Immature natural killer cell (primary cell): ENCODE results near the gene HTR7. TPM values are rescaled to one million over a fixed set of nuclear protein-coding genes. Genes with fewer than 3 reads are reported as not detected.

Source experiments
- DNase-seq, 3 donors: peaks; one replicate each; pipeline ENCODE4 v3.0.0; 2022; ENCODE audit warnings: mixed read lengths in 1 of 3
- H3K27ac Mint-ChIP-seq, 6 donors: one replicate each; pipeline ENCODE4 v1.8.0; 2020; ENCODE audit warnings: mixed read lengths in 6 of 6, mild to moderate bottlenecking in 5 of 6, inconsistent platforms in 4 of 6, moderate library complexity in 3 of 6
- H3K27me3 Mint-ChIP-seq, 3 donors: one replicate each; pipeline ENCODE4 v1.8.0; 2020 to 2021; ENCODE audit warnings: low read depth in 3 of 3, mild to moderate bottlenecking in 3 of 3, mixed read lengths in 3 of 3, moderate library complexity in 3 of 3, inconsistent platforms in 1 of 3
- H3K36me3 Mint-ChIP-seq, 3 donors: one replicate each; pipeline ENCODE4 v1.8.0; 2020; ENCODE audit warnings: mixed read lengths in 3 of 3, inconsistent platforms in 2 of 3, mild to moderate bottlenecking in 2 of 3
- H3K4me1 Mint-ChIP-seq, 2 donors: one replicate each; pipeline ENCODE4 v1.8.0; 2020; ENCODE audit warnings: inconsistent platforms in 2 of 2, mild to moderate bottlenecking in 2 of 2, mixed read lengths in 2 of 2, moderate library complexity in 1 of 2
- H3K4me3 Mint-ChIP-seq, 5 donors: one replicate each; pipeline ENCODE4 v1.8.0; 2020; ENCODE audit warnings: mild to moderate bottlenecking in 5 of 5, mixed read lengths in 5 of 5, inconsistent platforms in 3 of 5, moderate library complexity in 3 of 5
- H3K9me3 Mint-ChIP-seq, 6 donors: one replicate each; pipeline ENCODE4 v1.8.0; 2020; ENCODE audit warnings: mild to moderate bottlenecking in 6 of 6, mixed read lengths in 6 of 6, inconsistent platforms in 4 of 6, moderate library complexity in 3 of 6
- polyA plus RNA-seq, 3 donors: library from polyadenylated mRNA; unstranded; fragments of 300-500 nt; fragmentation: Illumina TruSeq; gene quantifications; one replicate each; pipeline ENCODE4 v1.2.3, GENCODE V29; 2021

Gene HTR7
- polyA plus RNA-seq, 3 donors from 2014 or later: 0.61 to 2.3 TPM; not detected in 1

GRCh38 chr10:90871766-90872647 lies 14.2 kb upstream of the HTR7 start, which contains the start of gene RPP30:
RPP30 (plus strand) TSS chr10:90871974; CDS start chr10:90871987, 13 bp downstream.
- Mint-ChIP-seq H3K27ac (peak within 1 kb of the TSS; percentile 66 to 88 (median 82)), H3K4me3 (peak within 1 kb of the TSS; percentile 94 to 97 (median 95)), H3K9me3 (no peaks in the 10 kb centered on the region), H3K36me3 (peaks cover 3 to 10% (median 8%) of the 10 kb centered on the region in 3 donors), H3K27me3 (peaks cover 0 to 18% (median 9%) of the 10 kb centered on the region in 3 donors), H3K4me1 (peaks cover 30 to 42% of the 10 kb centered on the region in 2 donors)
- peak; percentile 71 to 75 (median 73) for DNase-seq

GRCh38 chr10:90871279-90871765 lies 13.5 kb upstream of the HTR7 start:
- Mint-ChIP-seq H3K9me3 (no peaks in the 10 kb centered on the region), H3K4me3 (peak overlapping the region; percentile 94 to 97 (median 95)), H3K4me1 (peaks cover 30 to 42% of the 10 kb centered on the region in 2 donors), H3K27ac (peak overlapping the region in 3 of 6 donors; percentile 73 to 88 (median 85)), H3K36me3 (peaks cover 3 to 5% (median 4%) of the 10 kb centered on the region in 3 donors), H3K27me3 (peaks cover 0 to 25% (median 12%) of the 10 kb centered on the region in 3 donors)
- DNase-seq: peak in 2 of 3 donors; percentile 13 to 21

GRCh38 chr10:90866050-90866598 lies 8.3 kb upstream of the HTR7 start:
- Mint-ChIP-seq H3K4me1 (peaks cover 2 to 9% of the 10 kb centered on the region in 2 donors), H3K27ac (no peak overlapping the region), H3K36me3 (no peaks in the 10 kb centered on the region), H3K9me3 (no peaks in the 10 kb centered on the region), H3K27me3 (peaks cover 0 to 33% (median 16%) of the 10 kb centered on the region in 3 donors), H3K4me3 (no peak overlapping the region)
- DNase-seq: no peak

GRCh38 chr10:90865401-90865800 lies 7.6 kb upstream of the HTR7 start:
- H3K27ac Mint-ChIP-seq: no peak overlapping the region
- peaks cover 0 to 1% of the 10 kb centered on the region in 2 donors for H3K4me1 Mint-ChIP-seq
- H3K9me3 Mint-ChIP-seq: no peaks in the 10 kb centered on the region
- DNase-seq: no peak
- H3K36me3 Mint-ChIP-seq: no peaks in the 10 kb centered on the region
- peaks cover 2 to 31% (median 16%) of the 10 kb centered on the region in 3 donors for H3K27me3 Mint-ChIP-seq
- H3K4me3 Mint-ChIP-seq: no peak overlapping the region

- H3K9me3 Mint-ChIP-seq: no peaks in the 10 kb centered on the region
- no peak for DNase-seq
- H3K4me1 Mint-ChIP-seq: peaks cover 5 to 6% of the 10 kb centered on the region in 2 donors
- no peak overlapping the region for H3K27ac Mint-ChIP-seq
- H3K4me3 Mint-ChIP-seq: no peak overlapping the region
- H3K27me3 Mint-ChIP-seq: peaks cover 4 to 26% (median 11%) of the 10 kb centered on the region in 3 donors
- no peaks in the 10 kb centered on the region for H3K36me3 Mint-ChIP-seq
Observed at GRCh38 chr10:90862908-90863514, 5.2 kb upstream of the HTR7 start.

GRCh38 chr10:90860790-90861189 lies 3.0 kb upstream of the HTR7 start:
- H3K4me1 Mint-ChIP-seq: peaks cover 8 to 12% of the 10 kb centered on the region in 2 donors
- H3K4me3 Mint-ChIP-seq: no peak overlapping the region
- peaks cover 0 to 2% (median 0%) of the 10 kb centered on the region in 6 donors for H3K9me3 Mint-ChIP-seq
- H3K27ac Mint-ChIP-seq: no peak overlapping the region
- DNase-seq: no peak
- H3K27me3 Mint-ChIP-seq: peaks cover 7 to 19% (median 14%) of the 10 kb centered on the region in 3 donors
- no peaks in the 10 kb centered on the region for H3K36me3 Mint-ChIP-seq

- Mint-ChIP-seq H3K9me3 (peaks cover 0 to 2% (median 0%) of the 10 kb centered on the region in 6 donors), H3K4me3 (peak overlapping the region in 2 of 5 donors; percentile 84 to 91), H3K27ac (no peak overlapping the region), H3K27me3 (peaks cover 7 to 25% (median 22%) of the 10 kb centered on the region in 3 donors), H3K4me1 (peaks cover 8 to 12% of the 10 kb centered on the region in 2 donors), H3K36me3 (no peaks in the 10 kb centered on the region)
- DNase-seq: no peak
Observed at GRCh38 chr10:90859321-90859751, 1.5 kb upstream of the HTR7 start.

- peak overlapping the region; percentile 84 to 91 (median 86) for H3K4me3 Mint-ChIP-seq
- H3K4me1 Mint-ChIP-seq: peaks cover 8 to 12% of the 10 kb centered on the region in 2 donors
- H3K9me3 Mint-ChIP-seq: peaks cover 0 to 2% (median 0%) of the 10 kb centered on the region in 6 donors
- no peak for DNase-seq
- H3K27me3 Mint-ChIP-seq: peaks cover 7 to 25% (median 24%) of the 10 kb centered on the region in 3 donors
- no peak overlapping the region for H3K27ac Mint-ChIP-seq
- no peaks in the 10 kb centered on the region for H3K36me3 Mint-ChIP-seq
Observed at GRCh38 chr10:90858461-90858968, 676 bp upstream of the HTR7 start.

GRCh38 chr10:90856964-90857634 lies 740 bp downstream of the HTR7 start:
- peak in 1 of 3 donors; percentile 7 for DNase-seq
- peaks cover 5 to 31% (median 24%) of the 10 kb centered on the region in 3 donors for H3K27me3 Mint-ChIP-seq
- peaks cover 0 to 3% (median under 1%) of the 10 kb centered on the region in 6 donors for H3K9me3 Mint-ChIP-seq
- no peaks in the 10 kb centered on the region for H3K36me3 Mint-ChIP-seq
- peak overlapping the region; percentile 79 to 91 (median 86) for H3K4me3 Mint-ChIP-seq
- peaks cover 8 to 12% of the 10 kb centered on the region in 2 donors for H3K4me1 Mint-ChIP-seq
- H3K27ac Mint-ChIP-seq: no peak overlapping the region

GRCh38 chr10:90856261-90856660 lies 1.6 kb downstream of the HTR7 start:
- Mint-ChIP-seq H3K27ac (no peak overlapping the region), H3K4me1 (peaks cover 8 to 12% of the 10 kb centered on the region in 2 donors), H3K27me3 (peaks cover 6 to 33% (median 24%) of the 10 kb centered on the region in 3 donors), H3K9me3 (peaks cover 4 to 8% (median 6%) of the 10 kb centered on the region in 6 donors), H3K36me3 (peaks cover 0 to 4% (median 0%) of the 10 kb centered on the region in 3 donors), H3K4me3 (peak overlapping the region; percentile 31 to 86 (median 60))
- DNase-seq: no peak

- H3K27me3 Mint-ChIP-seq: peaks cover 6 to 38% (median 24%) of the 10 kb centered on the region in 3 donors
- H3K36me3 Mint-ChIP-seq: peaks cover 3 to 4% (median 4%) of the 10 kb centered on the region in 3 donors
Observed at GRCh38 chr10:90855126-90855525, 2.7 kb downstream of the HTR7 start.

GRCh38 chr10:90849956-90850749 lies 7.7 kb downstream of the HTR7 start:
- no peak for DNase-seq
- Mint-ChIP-seq H3K27me3 (peaks cover 5 to 28% (median 13%) of the 10 kb centered on the region in 3 donors), H3K4me3 (no peak overlapping the region), H3K27ac (no peak overlapping the region), H3K36me3 (peaks cover 3 to 4% (median 4%) of the 10 kb centered on the region in 3 donors), H3K4me1 (no peaks in the 10 kb centered on the region), H3K9me3 (peaks cover 10 to 19% (median 14%) of the 10 kb centered on the region in 6 donors)

More at GRCh38 chr10:90855126-90855525, 2.7 kb downstream of the HTR7 start:
- H3K4me1 Mint-ChIP-seq: peaks cover 8 to 12% of the 10 kb centered on the region in 2 donors
- H3K27ac Mint-ChIP-seq: no peak overlapping the region
- no peak overlapping the region for H3K4me3 Mint-ChIP-seq
- no peak for DNase-seq
- peaks cover 12 to 19% (median 14%) of the 10 kb centered on the region in 6 donors for H3K9me3 Mint-ChIP-seq
